ENCODE measurements around the gene SDSL.

SDSL gene

DNA sequence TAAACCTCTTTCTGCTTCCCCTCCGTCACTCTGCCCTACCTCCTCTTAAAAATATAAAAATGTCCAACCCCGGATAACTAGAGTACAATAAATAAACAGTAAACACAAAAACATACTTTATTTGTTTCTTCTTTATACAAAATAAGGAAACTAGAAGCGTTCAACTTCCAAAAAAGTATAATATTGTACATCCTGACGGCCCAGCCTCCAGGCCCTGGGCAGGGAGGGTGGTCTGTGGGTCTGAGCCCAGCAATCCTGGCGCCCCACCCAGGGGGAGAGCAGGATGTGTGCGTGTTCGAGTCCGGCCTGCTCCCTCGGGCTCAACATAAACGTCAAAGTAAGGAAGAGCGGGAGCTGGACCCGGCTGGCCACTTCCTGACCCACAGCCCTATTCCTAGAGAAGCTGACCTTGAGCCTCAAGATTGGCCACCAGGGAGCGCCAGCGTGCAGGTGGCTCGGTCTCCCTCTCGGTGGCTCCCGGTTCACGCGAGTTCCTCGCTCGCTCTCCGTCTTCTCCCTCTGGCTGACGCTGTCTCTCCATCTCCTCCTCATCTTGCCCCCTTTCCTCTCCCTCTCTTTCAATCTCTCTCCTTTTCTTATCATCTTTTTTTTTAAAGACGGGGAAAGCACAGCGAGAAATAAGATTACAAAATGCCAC is 40.1 kb downstream of the SDSL start:
- peaks cover 9 to 89% of the 10 kb centered on the region in 2 donors for H3K27me3 ChIP-seq
- no peaks in the 10 kb centered on the region for H3K9me3 ChIP-seq
- TF ChIP-seq, protein P1, sequence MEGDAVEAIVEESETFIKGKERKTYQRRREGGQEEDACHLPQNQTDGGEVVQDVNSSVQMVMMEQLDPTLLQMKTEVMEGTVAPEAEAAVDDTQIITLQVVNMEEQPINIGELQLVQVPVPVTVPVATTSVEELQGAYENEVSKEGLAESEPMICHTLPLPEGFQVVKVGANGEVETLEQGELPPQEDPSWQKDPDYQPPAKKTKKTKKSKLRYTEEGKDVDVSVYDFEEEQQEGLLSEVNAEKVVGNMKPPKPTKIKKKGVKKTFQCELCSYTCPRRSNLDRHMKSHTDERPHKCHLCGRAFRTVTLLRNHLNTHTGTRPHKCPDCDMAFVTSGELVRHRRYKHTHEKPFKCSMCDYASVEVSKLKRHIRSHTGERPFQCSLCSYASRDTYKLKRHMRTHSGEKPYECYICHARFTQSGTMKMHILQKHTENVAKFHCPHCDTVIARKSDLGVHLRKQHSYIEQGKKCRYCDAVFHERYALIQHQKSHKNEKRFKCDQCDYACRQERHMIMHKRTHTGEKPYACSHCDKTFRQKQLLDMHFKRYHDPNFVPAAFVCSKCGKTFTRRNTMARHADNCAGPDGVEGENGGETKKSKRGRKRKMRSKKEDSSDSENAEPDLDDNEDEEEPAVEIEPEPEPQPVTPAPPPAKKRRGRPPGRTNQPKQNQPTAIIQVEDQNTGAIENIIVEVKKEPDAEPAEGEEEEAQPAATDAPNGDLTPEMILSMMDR (IDR thresholded peaks at IDR 0.05) = peak; percentile 64 to 89
- peak; percentile 76 to 83 for DNase-seq
- peaks cover 0 to 48% (median 42%) of the 10 kb centered on the region in 4 donors for H3K4me1 ChIP-seq
- H3K4me3 ChIP-seq = peak overlapping the region; percentile 26 to 41
- no peaks in the 10 kb centered on the region for H3K36me3 ChIP-seq
- H3K27ac ChIP-seq = no peak overlapping the region
- intact Hi-C loops (cut with DNase I; ENCODE audit: low total_unique reads) = no loop called here

DNA sequence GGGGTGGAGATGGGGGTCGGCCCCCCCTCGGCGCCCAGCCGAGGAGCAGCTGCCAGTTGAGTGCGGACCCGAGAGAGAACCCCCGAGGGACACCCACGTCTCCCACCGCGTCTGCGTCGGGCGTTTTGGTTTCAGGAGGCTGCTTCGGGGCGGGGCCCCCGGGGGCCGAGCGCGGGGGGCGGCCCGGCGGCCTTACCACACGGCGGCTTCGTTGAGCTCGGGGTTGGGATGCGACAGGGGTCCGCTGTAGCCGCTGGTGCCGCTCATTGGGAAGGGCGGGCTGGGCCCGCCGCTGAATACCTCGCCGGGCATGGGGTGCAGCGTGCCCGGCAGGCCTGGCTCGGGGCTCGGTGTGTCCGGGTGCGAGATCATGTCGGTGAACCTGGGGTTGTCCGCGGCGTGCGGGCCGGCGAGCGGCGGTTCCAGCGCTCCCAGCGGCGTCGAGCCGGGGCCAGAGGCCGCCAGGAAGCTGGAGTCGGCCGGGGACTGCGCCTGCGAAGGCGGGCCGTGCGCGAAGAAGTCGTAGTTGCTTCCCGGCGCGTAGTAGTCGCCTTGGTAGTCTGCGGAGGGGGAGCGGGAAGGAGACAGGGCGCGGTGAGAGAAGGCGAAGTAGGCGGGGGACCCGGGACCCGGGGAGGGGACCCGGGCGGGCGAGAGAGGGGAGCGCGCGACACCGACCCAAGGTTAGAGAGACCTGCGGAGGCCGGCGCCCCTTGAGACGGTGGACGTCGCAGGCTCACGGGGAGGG is 41.0 kb downstream of the SDSL start:
- DNase-seq = no peak
- intact Hi-C loops (cut with DNase I; ENCODE audit: low total_unique reads) = no loop called here
- H3K9me3 ChIP-seq = no peaks in the 10 kb centered on the region
- no peak overlapping the region for H3K27ac ChIP-seq
- peak overlapping the region; percentile 26 to 41 for H3K4me3 ChIP-seq
- TF ChIP-seq, protein P1 (IDR thresholded peaks at IDR 0.05) = no peak
- H3K27me3 ChIP-seq = peaks cover 10 to 95% of the 10 kb centered on the region in 2 donors
- H3K4me1 ChIP-seq = peaks cover 0 to 58% (median 51%) of the 10 kb centered on the region in 4 donors
- no peaks in the 10 kb centered on the region for H3K36me3 ChIP-seq

DNA sequence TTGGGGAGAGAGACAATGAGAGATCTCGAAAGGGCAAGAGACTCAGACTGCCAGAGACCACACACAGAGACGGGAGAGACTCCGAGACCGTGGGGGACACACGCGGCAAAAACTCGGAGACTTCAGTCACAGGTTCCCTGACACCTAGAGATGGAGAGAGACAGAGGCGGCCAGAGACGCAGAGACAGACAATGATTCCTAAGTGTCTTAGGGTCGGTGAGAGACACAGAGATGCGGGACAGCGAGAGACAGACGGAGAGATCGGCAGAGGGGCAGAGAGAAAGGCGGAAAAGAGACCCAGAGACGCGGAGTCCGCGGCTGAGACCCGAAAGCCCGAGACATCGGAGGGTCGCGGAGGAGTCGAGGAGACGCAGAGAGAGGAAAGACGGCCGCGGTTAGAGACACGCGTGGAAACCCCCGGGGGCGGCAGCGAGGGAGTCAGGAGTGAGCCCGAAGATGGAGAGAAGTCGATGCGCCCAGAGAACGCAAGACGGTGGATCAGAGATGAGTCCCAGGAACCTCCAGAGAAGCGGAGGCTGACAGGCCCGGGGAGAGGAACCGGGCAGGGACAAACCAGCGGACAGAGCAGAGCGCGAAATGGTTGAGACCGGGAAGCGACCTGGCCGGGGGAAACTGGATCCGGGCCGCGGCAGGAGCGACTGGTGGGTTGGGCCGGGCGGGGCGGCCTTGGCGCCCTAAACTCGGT is 41.7 kb downstream of the SDSL start:
- H3K9me3 ChIP-seq = no peaks in the 10 kb centered on the region
- H3K4me1 ChIP-seq = peaks cover 0 to 63% (median 52%) of the 10 kb centered on the region in 4 donors
- H3K27ac ChIP-seq = no peak overlapping the region
- peak overlapping the region in 1 of 2 donors; percentile 41 for H3K4me3 ChIP-seq
- H3K36me3 ChIP-seq = no peaks in the 10 kb centered on the region
- no peak for DNase-seq
- TF ChIP-seq, protein P1 (IDR thresholded peaks at IDR 0.05) = no peak
- intact Hi-C loops (cut with DNase I; ENCODE audit: low total_unique reads) = no loop called here
- peaks cover 10 to 95% of the 10 kb centered on the region in 2 donors for H3K27me3 ChIP-seq

DNA sequence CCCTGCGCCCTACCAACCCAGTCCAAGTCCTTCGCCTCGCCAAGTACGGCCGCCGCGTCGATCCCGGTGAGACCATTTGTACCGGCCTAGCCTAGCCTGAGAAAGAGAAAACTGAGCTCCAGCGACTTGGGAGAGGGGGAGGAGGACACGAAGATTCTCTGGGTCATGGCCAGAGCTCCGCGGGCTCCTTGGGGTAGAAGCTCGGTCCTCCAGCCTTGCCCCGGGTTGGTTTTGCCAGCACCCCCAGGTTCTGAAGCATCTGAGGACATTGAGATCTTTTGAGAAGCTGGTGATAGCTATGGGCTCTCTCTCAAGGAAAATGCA is 42.2 kb downstream of the SDSL start:
- Histone ChIP-seq H3K27ac (no peak overlapping the region), H3K36me3 (no peaks in the 10 kb centered on the region), H3K27me3 (peaks cover 10 to 95% of the 10 kb centered on the region in 2 donors), H3K4me1 (peaks cover 0 to 63% (median 52%) of the 10 kb centered on the region in 4 donors), H3K4me3 (peak overlapping the region in 1 of 2 donors; percentile 41), H3K9me3 (no peaks in the 10 kb centered on the region)
- TF ChIP-seq, protein P1 (IDR thresholded peaks at IDR 0.05) = no peak
- DNase-seq = no peak
- intact Hi-C loops (cut with DNase I; ENCODE audit: low total_unique reads) = no loop called here

DNA sequence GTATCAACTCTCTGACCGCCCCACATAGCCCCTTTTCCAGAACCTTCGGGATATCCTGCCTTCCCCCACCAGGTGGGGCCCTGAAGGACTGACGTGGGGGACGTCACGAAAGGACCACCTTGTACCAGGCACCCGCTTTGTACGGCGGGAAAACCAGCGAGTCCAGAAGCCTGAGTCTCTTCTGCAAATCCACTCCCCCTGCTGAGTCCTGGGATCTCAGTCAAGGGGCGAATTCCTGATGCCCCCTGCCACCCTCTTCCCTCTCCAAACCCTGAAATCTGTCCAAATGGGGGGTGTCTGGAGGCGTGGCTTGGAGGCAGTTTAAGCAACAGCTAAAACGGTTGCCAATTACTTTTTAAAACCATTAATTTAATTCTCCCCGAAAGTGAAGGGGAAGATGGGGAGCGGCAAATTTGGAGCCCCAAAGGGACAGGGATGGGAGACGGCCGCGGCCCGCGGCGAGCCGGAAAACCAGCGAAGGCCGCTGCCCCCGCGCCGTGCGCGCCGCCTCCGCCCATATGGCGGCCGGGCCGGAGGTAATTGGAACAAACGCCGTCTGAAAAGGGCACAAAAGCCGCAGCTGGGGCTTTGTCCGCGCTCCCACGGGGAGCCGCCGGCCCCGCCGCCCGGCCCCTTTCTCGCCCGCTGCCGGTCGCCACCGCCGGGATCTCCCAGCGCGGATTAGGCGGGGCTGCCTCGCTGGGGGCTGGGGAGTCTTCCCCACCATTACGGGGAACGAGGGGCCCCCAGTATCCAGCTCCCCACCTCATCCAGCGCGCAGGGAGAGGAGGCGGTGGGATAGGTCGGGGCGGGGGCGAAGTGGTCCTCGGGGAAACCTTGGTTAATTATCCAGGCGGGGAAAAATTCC is 42.9 kb downstream of the SDSL start:
- Histone ChIP-seq H3K27ac (no peak overlapping the region), H3K36me3 (no peaks in the 10 kb centered on the region), H3K4me3 (peak overlapping the region in 1 of 2 donors; percentile 41), H3K27me3 (peaks cover 10 to 96% of the 10 kb centered on the region in 2 donors), H3K9me3 (no peaks in the 10 kb centered on the region), H3K4me1 (peaks cover 0 to 63% (median 52%) of the 10 kb centered on the region in 4 donors)
- intact Hi-C loops (cut with DNase I; ENCODE audit: low total_unique reads) = loop anchor here (5.0 kb wide), 1 partner anchor 447 kb away; no protein-coding TSS in a partner anchor
- TF ChIP-seq, protein P1 (IDR thresholded peaks at IDR 0.05) = no peak
- no peak for DNase-seq

Data from tibial artery (tissue), 4 donors.